Effector CD8-positive, alpha-beta T cell (primary cell): ENCODE results near the gene DOCK1.

ENCODE experiments used
- DNase-seq: peaks from one replicate; lab custom pipeline; 2025; lab: John Stamatoyannopoulos, UW

The DOCK1 gene

DNA sequence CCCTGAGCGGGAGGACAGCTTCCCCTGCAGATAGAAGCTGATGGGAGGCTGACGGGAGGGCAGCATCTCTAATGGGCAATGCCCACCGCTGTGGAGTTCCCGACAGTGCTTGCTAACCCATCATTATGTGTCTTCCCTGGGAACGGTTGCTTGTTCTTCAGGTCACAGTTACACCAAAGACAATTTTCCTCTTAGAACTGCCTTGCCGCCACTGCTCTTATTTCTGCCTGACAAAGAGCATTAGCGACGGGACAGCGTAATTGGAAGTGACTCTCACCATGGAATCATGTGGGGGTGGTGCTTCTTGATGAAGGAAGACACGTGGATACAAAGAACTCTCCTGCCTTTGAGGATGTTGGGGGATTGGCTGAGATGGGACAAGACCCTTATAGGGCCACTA lies 562.6 kb downstream of the DOCK1 start:
- no peak for DNase-seq

DNA sequence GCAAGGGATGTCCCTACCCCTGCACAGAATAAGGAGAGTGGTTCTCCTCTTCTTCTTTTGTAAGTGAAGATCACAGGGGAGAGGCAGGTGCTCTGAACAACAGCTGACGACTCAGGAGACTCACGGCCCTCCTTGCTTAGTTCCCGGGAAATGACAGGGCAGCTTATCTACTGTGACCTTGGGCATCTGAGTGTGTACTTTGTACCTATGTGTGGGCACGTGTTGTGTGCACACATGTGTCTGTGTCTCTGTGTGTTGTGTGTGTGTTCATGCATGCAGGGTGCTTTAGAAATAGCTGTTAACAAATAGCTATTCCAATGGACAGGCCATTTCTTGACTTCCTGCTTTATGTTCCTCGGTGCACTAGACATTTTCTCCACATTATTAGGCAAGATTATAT lies 563.4 kb downstream of the DOCK1 start:
- no peak for DNase-seq

- no peak for DNase-seq
These were observed 565.7 kb downstream of the DOCK1 start for GRCh38 chr10:127470911-127471310.

- DNase-seq, result no peak
These were observed 567.7 kb downstream of the DOCK1 start for GRCh38 chr10:127472976-127473375.

DNA sequence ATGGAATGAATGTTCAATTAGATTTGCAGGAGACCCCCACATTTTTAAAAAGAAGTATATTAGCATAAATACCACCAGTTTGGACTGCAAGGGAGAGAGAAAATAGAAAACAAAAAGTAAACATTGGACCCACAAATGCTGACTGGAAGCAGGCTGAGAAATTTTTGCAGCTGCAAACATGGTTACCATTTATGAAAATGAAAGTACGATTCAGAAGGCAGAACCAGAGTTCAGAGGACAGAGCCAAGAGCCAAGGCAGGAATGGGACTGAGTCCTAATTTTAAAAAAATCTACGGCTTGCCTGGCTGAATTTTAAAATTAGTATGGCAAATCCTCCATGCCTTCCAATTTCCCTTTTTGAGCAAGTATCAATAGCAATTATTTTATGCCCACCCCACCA lies 569.3 kb downstream of the DOCK1 start:
- DNase-seq, result no peak

DNA sequence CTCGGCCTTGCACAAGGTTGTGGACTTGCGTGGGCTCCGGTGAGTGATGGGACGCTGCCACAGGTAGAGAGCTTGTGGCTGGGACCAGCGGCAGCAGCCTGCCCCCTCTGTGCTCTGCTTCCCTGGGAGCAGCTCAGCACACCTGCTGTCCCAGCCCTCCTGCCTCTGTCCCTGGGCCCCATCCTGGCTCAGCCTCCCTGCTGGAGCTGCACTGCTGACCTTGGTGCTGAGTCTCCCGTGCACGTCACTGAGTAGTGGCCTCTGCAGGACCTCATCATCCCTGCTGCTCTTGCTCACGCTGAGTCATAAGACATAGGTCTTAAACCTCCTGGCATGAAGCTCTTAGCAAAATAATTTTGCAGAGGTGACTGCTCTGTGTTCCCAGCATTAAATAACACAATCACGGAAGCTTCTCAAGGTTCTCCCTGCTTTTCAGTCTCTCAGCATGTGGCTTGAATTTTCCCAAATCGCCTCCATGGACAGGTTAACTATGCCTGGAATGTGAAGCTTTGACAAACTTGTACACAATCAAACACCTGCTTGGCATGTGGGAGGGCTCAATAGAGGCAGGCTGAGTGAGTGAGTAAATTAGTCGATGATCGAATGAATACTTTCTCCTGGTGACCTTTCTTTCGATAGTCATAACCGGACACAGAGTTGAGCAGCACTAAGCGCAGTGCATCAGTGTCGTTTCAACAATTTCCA lies 580.1 kb downstream of the DOCK1 start:
- no peak for DNase-seq

DNA sequence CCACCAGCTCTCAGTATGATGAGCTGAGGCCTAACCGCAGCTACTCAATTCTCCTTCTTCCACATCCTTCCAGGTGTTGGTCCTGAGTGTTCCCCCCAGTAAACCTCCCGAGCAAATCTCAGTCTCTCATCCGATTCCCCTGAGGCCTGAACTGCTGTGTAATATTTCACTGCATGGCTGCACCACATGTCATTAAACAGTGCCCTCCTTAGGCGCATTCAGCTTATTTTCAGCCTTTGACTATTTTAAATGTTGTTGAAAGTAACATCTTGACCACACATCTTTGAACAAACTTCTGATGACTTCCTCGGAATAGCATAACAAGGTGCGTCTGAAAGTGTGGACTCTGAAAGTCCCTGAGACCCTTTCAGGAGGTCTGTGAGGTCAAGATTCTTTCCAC lies 581.1 kb downstream of the DOCK1 start:
- no peak for DNase-seq

GRCh38 chr10:127492607-127493250 lies 587.5 kb downstream of the DOCK1 start:
- no peak for DNase-seq

GRCh38 chr10:127496035-127496434 lies 590.8 kb downstream of the DOCK1 start:
- no peak for DNase-seq

GRCh38 chr10:127497685-127498084 lies 592.5 kb downstream of the DOCK1 start:
- DNase-seq, result no peak

DNA sequence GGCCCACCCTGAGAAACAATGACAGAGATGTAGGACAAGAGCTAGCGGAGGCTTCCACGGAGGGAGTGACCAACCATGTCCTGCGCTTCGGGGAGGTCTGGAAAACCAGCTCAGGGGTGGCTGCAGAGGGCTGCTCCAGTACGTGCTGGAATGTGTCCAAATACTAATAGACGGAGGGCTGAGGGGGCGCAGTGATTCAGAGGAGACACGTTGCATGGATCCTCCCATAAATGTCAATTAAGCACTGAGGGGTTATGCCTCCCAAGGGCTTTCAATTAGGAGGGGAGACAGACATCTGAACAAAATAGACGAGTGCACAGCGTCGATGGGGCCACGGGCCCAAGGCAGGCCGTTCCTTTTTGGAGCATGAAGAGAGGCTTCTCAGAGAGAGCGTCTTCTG lies 592.9 kb downstream of the DOCK1 start:
- DNase-seq, result no peak

GRCh38 chr10:127500127-127500526 lies 594.9 kb downstream of the DOCK1 start:
- DNase-seq, result no peak
